ENCODE results near the gene KCNK1.

Gene KCNK1

DNA sequence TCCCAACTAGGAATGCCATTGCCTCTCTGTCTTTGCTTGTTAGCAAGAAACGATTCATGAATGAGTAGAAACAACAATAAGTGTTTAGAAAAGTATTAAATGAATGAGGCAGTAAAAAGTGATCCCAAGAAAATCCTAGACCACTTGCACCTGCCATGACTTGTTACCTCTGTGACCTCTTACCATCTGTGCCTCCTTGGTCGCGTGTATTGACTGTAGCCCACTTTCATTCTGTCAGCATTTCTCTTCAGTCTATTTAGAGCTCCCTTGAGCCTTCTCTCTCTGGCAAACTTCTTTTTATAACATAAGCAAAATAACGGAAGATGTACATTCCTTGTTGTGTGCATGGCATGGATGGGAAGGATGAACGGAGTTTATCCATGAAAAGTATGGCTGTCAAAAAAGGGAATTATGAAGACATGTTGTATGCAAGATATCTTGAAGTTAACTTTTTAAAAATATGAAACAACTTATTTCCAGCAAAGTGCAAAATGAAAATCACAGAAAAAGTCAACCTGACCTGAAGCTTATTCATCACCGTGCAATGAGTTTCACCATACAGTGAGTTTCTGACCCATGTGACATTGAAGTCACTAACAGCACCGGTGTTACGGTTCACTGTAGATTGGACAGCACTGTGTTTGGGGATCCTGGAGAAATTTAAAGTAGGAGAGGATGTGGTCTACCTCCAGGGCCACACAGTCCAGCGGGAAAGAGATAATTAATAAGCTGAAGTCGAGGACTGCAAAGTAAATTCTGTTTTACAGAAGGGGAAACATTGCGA lies 47.7 kb downstream of the KCNK1 start:
- Histone ChIP-seq H3K4me1 (no peaks in the 10 kb centered on the region), H3K4me3 (ENCODE audit: low read depth, low read length) (no peak overlapping the region), H3K4me2 (ENCODE audit: low read length) (no peak overlapping the region), H3K9ac (no peak overlapping the region), H3K36me3 (ENCODE audit: control insufficient read depth, insufficient read depth, low read length) (no peaks in the 10 kb centered on the region), H3K27me3 (ENCODE audit: control insufficient read depth, insufficient read depth, low read length) (no peaks in the 10 kb centered on the region), H2AFZ (no peak overlapping the region), H3K27ac (no peak overlapping the region), H3K9me3 (ENCODE audit: control insufficient read depth, low read length) (no peaks in the 10 kb centered on the region), H3K79me2 (no peaks in the 10 kb centered on the region)
- TF ChIP-seq, protein P1, sequence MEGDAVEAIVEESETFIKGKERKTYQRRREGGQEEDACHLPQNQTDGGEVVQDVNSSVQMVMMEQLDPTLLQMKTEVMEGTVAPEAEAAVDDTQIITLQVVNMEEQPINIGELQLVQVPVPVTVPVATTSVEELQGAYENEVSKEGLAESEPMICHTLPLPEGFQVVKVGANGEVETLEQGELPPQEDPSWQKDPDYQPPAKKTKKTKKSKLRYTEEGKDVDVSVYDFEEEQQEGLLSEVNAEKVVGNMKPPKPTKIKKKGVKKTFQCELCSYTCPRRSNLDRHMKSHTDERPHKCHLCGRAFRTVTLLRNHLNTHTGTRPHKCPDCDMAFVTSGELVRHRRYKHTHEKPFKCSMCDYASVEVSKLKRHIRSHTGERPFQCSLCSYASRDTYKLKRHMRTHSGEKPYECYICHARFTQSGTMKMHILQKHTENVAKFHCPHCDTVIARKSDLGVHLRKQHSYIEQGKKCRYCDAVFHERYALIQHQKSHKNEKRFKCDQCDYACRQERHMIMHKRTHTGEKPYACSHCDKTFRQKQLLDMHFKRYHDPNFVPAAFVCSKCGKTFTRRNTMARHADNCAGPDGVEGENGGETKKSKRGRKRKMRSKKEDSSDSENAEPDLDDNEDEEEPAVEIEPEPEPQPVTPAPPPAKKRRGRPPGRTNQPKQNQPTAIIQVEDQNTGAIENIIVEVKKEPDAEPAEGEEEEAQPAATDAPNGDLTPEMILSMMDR (IDR thresholded peaks at IDR 0.05), result no peak

- no peaks in the 10 kb centered on the region for H3K9me3 ChIP-seq (ENCODE audit: control insufficient read depth, low read length)
- H2AFZ ChIP-seq, result no peak overlapping the region
- no peak overlapping the region for H3K4me2 ChIP-seq (ENCODE audit: low read length)
- no peaks in the 10 kb centered on the region for H3K79me2 ChIP-seq
- no peak overlapping the region for H3K27ac ChIP-seq
- H3K4me1 ChIP-seq, result no peaks in the 10 kb centered on the region
- H3K4me3 ChIP-seq (ENCODE audit: low read depth, low read length), result no peak overlapping the region
- H3K27me3 ChIP-seq (ENCODE audit: control insufficient read depth, insufficient read depth, low read length), result no peaks in the 10 kb centered on the region
- TF ChIP-seq, protein P1 (IDR thresholded peaks at IDR 0.05), result no peak
- no peaks in the 10 kb centered on the region for H3K36me3 ChIP-seq (ENCODE audit: control insufficient read depth, insufficient read depth, low read length)
- no peak overlapping the region for H3K9ac ChIP-seq
Observed at GRCh38 chr1:233662575-233663304, 48.8 kb downstream of the KCNK1 start.

GRCh38 chr1:233664253-233664652 lies 50.3 kb downstream of the KCNK1 start:
- no peak overlapping the region for H3K9ac ChIP-seq
- TF ChIP-seq, protein P1 (IDR thresholded peaks at IDR 0.05), result no peak
- H3K4me3 ChIP-seq (ENCODE audit: low read depth, low read length), result no peak overlapping the region
- H3K79me2 ChIP-seq, result no peaks in the 10 kb centered on the region
- H3K4me1 ChIP-seq, result no peaks in the 10 kb centered on the region
- no peaks in the 10 kb centered on the region for H3K36me3 ChIP-seq (ENCODE audit: control insufficient read depth, insufficient read depth, low read length)
- no peaks in the 10 kb centered on the region for H3K27me3 ChIP-seq (ENCODE audit: control insufficient read depth, insufficient read depth, low read length)
- no peak overlapping the region for H2AFZ ChIP-seq
- no peaks in the 10 kb centered on the region for H3K9me3 ChIP-seq (ENCODE audit: control insufficient read depth, low read length)
- H3K4me2 ChIP-seq (ENCODE audit: low read length), result no peak overlapping the region
- no peak overlapping the region for H3K27ac ChIP-seq

GRCh38 chr1:233664804-233665574 lies 51.1 kb downstream of the KCNK1 start:
- TF ChIP-seq, protein P1 (IDR thresholded peaks at IDR 0.05), result no peak
- Histone ChIP-seq H3K36me3 (ENCODE audit: control insufficient read depth, insufficient read depth, low read length) (no peaks in the 10 kb centered on the region), H3K27me3 (ENCODE audit: control insufficient read depth, insufficient read depth, low read length) (no peaks in the 10 kb centered on the region), H2AFZ (no peak overlapping the region), H3K79me2 (no peaks in the 10 kb centered on the region), H3K27ac (no peak overlapping the region), H3K9me3 (ENCODE audit: control insufficient read depth, low read length) (no peaks in the 10 kb centered on the region), H3K4me3 (ENCODE audit: low read depth, low read length) (no peak overlapping the region), H3K4me1 (no peaks in the 10 kb centered on the region), H3K4me2 (ENCODE audit: low read length) (no peak overlapping the region), H3K9ac (no peak overlapping the region)

Data from parathyroid adenoma (tissue), 2 donors.